Endothelial cell (in vitro differentiated cells): ENCODE measurements around the gene BRD8. TPM values are rescaled to one million over a fixed set of nuclear protein-coding genes. Genes with fewer than 3 reads are reported as not detected.

Experiments used
- DNase-seq: peaks from one replicate; pipeline ENCODE4 v3.0.0; 2021; ENCODE audit warnings: low spot score
- H3K27ac Mint-ChIP-seq: one replicate; pipeline ENCODE4 v1.8.0; 2021; ENCODE audit warnings: mixed read lengths, inconsistent platforms; ENCODE audit not compliant: unreplicated experiment
- H3K27me3 Mint-ChIP-seq: one replicate; pipeline ENCODE4 v1.8.0; 2021; ENCODE audit warnings: mild to moderate bottlenecking, moderate library complexity, mixed read lengths, inconsistent platforms; ENCODE audit not compliant: unreplicated experiment
- H3K36me3 Mint-ChIP-seq: one replicate; pipeline ENCODE4 v1.8.0; 2021; ENCODE audit warnings: mild to moderate bottlenecking, low read depth, mixed read lengths, inconsistent platforms; ENCODE audit not compliant: unreplicated experiment
- H3K4me1 Mint-ChIP-seq: one replicate; pipeline ENCODE4 v1.8.0; 2021; ENCODE audit warnings: mild to moderate bottlenecking, mixed read lengths, inconsistent platforms; ENCODE audit not compliant: unreplicated experiment
- H3K4me3 Mint-ChIP-seq: one replicate; pipeline ENCODE4 v1.8.0; 2021; ENCODE audit warnings: mild to moderate bottlenecking, mixed read lengths, inconsistent platforms; ENCODE audit not compliant: unreplicated experiment
- H3K9me3 Mint-ChIP-seq: one replicate; pipeline ENCODE4 v1.8.0; 2021; ENCODE audit warnings: mixed read lengths, inconsistent platforms; ENCODE audit not compliant: unreplicated experiment
- total RNA-seq: library from RNA; stranded (reverse); fragmentation: NEBNext Ultra II Directional; extraction: Animal tissue kit (Norgen Biotek cat#: 25700); gene quantifications from one replicate; pipeline ENCODE4 v1.2.1, GENCODE V29; 2021; ENCODE audit not compliant: unreplicated experiment
- TF ChIP-seq, protein P1 (sequence below): fragments of 200-600 bp; sonication (generic); IDR thresholded peaks from one replicate; pipeline ENCODE4 v1.5.0; 2021; ENCODE audit warnings: antibody characterized with exemption; ENCODE audit not compliant: unreplicated experiment

The BRD8 gene
- total RNA-seq, 1 donor from 2014 or later, result 52.0 TPM

DNA sequence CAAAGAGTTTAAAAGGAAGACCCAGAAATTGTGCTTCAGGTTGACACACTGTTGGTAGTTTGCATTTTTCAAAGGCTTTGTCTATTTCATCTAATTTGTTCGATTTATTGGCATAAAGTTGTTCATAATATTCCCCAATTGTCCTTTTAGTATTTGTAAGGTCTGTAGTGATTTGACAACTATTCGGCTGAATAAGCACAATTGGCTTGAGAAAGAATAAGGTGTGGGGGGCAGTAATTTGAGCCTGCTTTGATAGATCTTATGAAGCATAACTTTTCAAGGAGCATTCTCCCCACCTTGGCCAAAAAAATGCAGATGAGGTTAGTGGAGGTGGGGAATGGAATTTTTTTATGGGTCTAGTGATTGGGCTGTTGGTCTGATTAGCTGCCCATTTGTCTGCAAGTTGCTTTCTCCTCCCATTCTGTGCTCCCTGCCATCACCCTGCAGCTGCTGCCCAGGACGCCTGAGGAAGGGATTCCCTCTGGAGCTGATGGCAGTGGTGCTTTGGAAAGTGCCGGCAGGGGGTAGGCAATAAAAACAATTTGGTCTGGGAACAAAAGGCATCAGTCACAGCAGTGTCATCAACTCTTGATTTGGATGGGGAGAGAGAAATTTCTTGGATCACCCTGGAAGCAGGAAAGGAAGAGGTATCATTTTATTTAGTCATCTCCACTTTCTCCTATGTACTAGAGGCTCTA lies 68.0 kb downstream of the BRD8 start:
- DNase-seq, result no peak
- Mint-ChIP-seq H3K27me3 (no peaks in the 10 kb centered on the region), H3K9me3 (no peaks in the 10 kb centered on the region), H3K4me1 (peaks cover 4% of the 10 kb centered on the region), H3K4me3 (no peak overlapping the region), H3K27ac (no peak overlapping the region), H3K36me3 (no peaks in the 10 kb centered on the region)
- TF ChIP-seq, protein P1, sequence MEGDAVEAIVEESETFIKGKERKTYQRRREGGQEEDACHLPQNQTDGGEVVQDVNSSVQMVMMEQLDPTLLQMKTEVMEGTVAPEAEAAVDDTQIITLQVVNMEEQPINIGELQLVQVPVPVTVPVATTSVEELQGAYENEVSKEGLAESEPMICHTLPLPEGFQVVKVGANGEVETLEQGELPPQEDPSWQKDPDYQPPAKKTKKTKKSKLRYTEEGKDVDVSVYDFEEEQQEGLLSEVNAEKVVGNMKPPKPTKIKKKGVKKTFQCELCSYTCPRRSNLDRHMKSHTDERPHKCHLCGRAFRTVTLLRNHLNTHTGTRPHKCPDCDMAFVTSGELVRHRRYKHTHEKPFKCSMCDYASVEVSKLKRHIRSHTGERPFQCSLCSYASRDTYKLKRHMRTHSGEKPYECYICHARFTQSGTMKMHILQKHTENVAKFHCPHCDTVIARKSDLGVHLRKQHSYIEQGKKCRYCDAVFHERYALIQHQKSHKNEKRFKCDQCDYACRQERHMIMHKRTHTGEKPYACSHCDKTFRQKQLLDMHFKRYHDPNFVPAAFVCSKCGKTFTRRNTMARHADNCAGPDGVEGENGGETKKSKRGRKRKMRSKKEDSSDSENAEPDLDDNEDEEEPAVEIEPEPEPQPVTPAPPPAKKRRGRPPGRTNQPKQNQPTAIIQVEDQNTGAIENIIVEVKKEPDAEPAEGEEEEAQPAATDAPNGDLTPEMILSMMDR, result no peak

DNA sequence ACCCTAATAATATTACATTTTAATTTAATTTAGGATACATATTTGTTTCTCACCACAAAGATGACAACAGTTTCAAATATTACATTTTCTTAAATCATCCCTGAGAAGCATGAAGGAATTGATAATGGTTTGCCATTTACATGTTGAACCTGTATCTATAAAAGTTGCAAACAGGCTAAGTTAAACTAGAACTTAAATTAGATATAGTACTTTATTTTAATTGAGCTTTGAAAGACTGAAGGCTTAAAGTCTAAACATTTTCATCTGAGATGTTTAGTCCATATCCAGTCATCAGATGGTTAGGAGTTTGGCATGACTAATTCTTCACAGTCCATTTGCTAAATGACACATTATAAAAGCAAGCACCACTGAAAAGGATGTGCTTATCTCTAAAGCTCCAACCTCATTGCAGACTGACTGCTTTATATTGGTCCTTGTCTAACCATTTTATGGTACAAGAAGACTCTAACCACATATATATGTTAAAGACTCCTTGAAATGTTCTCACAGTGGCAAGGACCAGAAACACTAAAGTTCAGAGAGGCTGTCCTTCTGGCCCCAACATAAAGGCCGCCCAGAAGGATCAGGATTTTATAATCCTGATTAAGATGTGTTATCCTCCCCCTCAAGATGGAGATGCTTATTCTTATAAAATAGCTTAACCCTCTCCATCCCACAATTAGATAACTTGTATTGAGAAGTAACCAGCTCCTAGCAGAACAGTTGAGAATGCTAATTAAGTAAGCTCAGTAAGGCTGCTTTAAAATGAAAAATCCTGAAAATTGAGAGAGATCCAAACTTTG lies 68.8 kb downstream of the BRD8 start:
- no peaks in the 10 kb centered on the region for H3K27me3 Mint-ChIP-seq
- no peak overlapping the region for H3K4me3 Mint-ChIP-seq
- H3K36me3 Mint-ChIP-seq, result no peaks in the 10 kb centered on the region
- DNase-seq, result no peak
- TF ChIP-seq, protein P1, result no peak
- H3K9me3 Mint-ChIP-seq, result no peaks in the 10 kb centered on the region
- peaks cover 4% of the 10 kb centered on the region for H3K4me1 Mint-ChIP-seq
- no peak overlapping the region for H3K27ac Mint-ChIP-seq

DNA sequence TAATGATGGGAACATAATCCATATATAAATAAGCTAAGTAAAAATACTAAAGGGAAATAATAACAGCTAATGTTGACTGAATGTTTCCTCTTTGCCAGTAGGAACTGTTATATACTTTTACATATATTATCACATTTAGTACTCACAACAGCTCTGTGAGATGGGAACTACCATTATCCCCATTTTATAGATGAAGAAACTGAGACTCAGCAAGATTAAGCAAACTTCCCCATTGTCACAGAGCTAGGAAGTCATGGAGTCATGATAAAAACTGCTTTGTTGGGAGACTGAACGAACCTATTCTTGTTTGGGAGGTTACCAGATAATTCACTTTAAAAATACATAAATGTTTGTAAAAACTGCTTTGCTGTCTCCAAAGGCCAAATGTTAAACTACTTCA lies 71.2 kb downstream of the BRD8 start:
- TF ChIP-seq, protein P1, result no peak
- Mint-ChIP-seq H3K36me3 (no peaks in the 10 kb centered on the region), H3K4me1 (peaks cover 4% of the 10 kb centered on the region), H3K4me3 (no peak overlapping the region), H3K27ac (no peak overlapping the region), H3K27me3 (no peaks in the 10 kb centered on the region), H3K9me3 (no peaks in the 10 kb centered on the region)
- DNase-seq, result no peak

DNA sequence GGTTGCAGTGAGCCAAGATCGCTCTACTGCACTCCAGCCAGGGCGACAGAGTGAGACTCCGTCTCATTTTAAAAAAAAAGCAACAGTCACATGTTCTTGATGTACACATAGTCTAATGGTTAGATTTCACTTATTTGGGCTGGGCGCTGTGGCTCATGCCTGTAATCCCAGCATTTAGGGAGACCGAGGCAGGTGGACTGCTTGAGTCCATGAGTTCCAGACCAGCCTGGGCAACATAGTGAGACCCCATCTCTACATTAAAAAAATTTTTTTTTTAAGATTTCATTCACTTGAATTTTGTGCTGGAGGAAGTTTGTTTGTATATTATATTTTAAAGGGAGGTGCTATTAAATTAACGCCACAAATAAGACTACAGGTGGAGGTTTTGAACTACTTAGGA lies 72.7 kb downstream of the BRD8 start:
- Mint-ChIP-seq H3K9me3 (no peaks in the 10 kb centered on the region), H3K4me1 (peaks cover 4% of the 10 kb centered on the region), H3K4me3 (no peak overlapping the region), H3K36me3 (no peaks in the 10 kb centered on the region), H3K27ac (no peak overlapping the region), H3K27me3 (no peaks in the 10 kb centered on the region)
- no peak for DNase-seq
- TF ChIP-seq, protein P1, result no peak

DNA sequence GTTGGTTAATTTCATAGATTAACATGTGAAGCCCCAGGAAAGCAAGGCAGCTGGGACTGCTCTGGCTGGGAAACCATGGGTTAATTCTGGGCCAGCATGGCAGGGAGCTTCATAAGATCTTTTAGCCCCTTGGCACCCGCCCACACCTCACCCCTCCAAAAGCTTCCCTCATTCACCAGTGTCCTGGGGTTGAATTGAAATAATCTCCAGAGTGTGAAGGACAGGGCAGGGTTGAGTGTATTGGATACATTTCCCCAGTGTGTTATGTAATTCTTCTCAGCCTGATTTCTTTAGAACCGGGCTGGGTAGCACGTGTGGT lies 75.2 kb downstream of the BRD8 start:
- TF ChIP-seq, protein P1, result no peak
- Mint-ChIP-seq H3K36me3 (no peaks in the 10 kb centered on the region), H3K4me1 (no peaks in the 10 kb centered on the region), H3K27me3 (peaks cover 2% of the 10 kb centered on the region), H3K4me3 (no peak overlapping the region), H3K27ac (no peak overlapping the region), H3K9me3 (no peaks in the 10 kb centered on the region)
- DNase-seq, result no peak
